ENCODE results near the gene GTF3C1.

DNA sequence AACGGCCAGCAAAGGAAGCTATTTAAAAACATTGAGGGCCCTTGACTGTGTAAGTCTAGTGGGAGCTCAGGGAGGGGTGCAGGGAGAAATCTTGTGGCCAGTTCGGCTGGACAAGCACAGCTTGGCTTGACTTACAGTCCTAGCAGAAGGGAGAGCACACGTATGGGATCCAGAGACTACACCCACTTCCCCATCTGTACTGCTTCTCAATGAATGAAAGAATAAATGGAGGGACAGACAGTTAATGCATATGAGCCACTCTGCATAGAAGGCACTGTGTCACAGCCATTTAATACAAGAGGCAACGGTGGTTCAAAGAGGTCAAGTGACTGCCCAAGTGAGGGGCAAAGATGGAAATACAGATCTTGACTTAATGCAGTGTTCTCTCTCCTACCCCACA, 15.5 kb downstream of the GTF3C1 start:
- TF ChIP-seq EP300 (IDR thresholded peaks at IDR 0.05) (no peak), POLR2A (IDR thresholded peaks at IDR 0.05) (no peak), CTCF (IDR thresholded peaks at IDR 0.05) (no peak), POLR2AphosphoS5 (IDR thresholded peaks at IDR 0.05) (no peak)
